Measurements from ENCODE around the gene PHACTR1. TPM values are rescaled to one million over a fixed set of nuclear protein-coding genes. Genes with fewer than 3 reads are reported as not detected.

The PHACTR1 gene
- polyA plus RNA-seq, 1 experiment, result not detected

DNA sequence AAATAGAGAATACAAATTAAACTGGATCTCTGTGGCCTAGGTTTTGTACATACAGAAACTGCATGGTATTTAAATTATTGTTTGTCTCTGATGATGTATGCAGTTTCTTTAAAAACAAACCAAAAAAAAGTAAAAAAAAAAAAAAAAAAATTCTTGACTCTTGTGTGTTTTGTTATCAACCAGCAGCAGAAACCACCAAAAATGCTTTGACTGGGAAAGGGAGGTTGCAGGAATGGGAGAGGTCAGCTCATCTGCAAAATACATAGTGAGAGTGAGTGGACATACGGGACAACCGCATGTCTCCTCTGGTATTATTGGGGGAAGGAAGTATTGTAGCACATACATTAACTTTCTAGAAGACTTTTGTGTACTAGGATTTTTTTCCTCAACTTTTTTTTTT lies 573.8 kb downstream of the PHACTR1 start:
- CTCF ChIA-PET, result no interaction called here
- no peak for DNase-seq (ENCODE audit: low read depth, low spot score)
- TF ChIP-seq, protein P1, sequence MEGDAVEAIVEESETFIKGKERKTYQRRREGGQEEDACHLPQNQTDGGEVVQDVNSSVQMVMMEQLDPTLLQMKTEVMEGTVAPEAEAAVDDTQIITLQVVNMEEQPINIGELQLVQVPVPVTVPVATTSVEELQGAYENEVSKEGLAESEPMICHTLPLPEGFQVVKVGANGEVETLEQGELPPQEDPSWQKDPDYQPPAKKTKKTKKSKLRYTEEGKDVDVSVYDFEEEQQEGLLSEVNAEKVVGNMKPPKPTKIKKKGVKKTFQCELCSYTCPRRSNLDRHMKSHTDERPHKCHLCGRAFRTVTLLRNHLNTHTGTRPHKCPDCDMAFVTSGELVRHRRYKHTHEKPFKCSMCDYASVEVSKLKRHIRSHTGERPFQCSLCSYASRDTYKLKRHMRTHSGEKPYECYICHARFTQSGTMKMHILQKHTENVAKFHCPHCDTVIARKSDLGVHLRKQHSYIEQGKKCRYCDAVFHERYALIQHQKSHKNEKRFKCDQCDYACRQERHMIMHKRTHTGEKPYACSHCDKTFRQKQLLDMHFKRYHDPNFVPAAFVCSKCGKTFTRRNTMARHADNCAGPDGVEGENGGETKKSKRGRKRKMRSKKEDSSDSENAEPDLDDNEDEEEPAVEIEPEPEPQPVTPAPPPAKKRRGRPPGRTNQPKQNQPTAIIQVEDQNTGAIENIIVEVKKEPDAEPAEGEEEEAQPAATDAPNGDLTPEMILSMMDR (IDR thresholded peaks at IDR 0.05; ENCODE audit: low read depth, low read length), result no peak
- H3K9me3 ChIP-seq (ENCODE audit: control insufficient read depth, insufficient read depth, low read length), result peaks cover 21% of the 10 kb centered on the region
- no peak overlapping the region for H3K4me3 ChIP-seq (ENCODE audit: low read depth, low read length)
- POLR2A ChIA-PET, result no interaction called here
- no peak overlapping the region for H3K27ac ChIP-seq (ENCODE audit: low read depth, low read length)
- no peaks in the 10 kb centered on the region for H3K27me3 ChIP-seq (ENCODE audit: control insufficient read depth, insufficient read depth, low read length)

DNA sequence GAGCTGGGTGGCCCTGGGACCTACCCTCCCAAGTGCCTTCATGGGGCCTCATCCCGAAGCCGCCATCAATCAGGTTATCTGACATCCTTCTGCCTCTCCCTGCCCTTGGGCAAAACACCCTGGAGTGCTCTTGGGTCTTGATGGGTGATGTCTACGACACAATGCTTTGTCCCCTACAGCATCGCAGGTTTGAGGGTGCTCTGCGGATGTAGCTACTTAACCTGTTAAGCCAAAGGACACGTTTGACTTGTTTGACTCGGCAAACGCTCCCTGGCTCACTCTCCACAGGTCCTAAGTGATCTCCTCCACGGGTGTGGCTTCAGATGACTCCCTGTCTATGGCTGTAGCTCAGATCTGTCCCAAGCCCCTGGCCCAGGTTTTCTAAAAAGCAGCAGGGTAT lies 576.2 kb downstream of the PHACTR1 start:
- ChIA-PET CTCF (no interaction called here), POLR2A (no interaction called here)
- Histone ChIP-seq H3K27ac (ENCODE audit: low read depth, low read length) (no peak overlapping the region), H3K9me3 (ENCODE audit: control insufficient read depth, insufficient read depth, low read length) (peaks cover 9% of the 10 kb centered on the region), H3K4me3 (ENCODE audit: low read depth, low read length) (no peak overlapping the region), H3K27me3 (ENCODE audit: control insufficient read depth, insufficient read depth, low read length) (no peaks in the 10 kb centered on the region)
- no peak for DNase-seq (ENCODE audit: low read depth, low spot score)
- TF ChIP-seq, protein P1 (IDR thresholded peaks at IDR 0.05; ENCODE audit: low read depth, low read length), result no peak

DNA sequence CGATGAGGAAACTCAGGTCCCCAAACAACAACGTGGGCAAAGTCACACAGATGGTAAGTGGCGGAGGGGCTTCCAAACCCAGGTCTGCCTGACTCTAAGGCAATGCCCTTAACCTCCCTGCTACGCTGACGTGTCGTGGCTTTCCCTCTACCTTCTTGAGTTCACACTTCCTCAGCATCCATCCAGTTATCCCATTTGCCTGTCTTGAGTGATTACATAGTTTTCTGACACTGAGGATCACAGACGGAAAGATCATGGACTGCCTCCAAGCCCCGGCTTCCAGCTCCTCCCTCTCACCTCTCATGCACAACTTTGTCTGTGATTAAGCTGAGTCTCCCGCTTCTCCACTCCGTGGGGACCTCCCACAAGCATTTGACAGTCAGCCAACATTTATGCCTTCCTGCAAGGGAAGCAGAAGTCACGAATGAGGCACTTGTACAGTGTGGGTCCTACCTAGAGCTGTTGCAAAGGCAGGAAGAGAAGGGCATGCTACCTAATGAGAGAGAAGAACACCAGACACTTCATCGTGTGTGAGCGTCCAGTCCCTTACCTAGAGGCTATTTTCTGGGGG lies 578.0 kb downstream of the PHACTR1 start:
- Histone ChIP-seq H3K27ac (ENCODE audit: low read depth, low read length) (no peak overlapping the region), H3K4me3 (ENCODE audit: low read depth, low read length) (no peak overlapping the region), H3K9me3 (ENCODE audit: control insufficient read depth, insufficient read depth, low read length) (no peaks in the 10 kb centered on the region), H3K27me3 (ENCODE audit: control insufficient read depth, insufficient read depth, low read length) (no peaks in the 10 kb centered on the region)
- ChIA-PET CTCF (interaction anchor here (0.6 kb wide), 1 partner anchor 99 kb away, joined by 5 read pairs; no protein-coding TSS in a partner anchor), POLR2A (no interaction called here)
- DNase-seq (ENCODE audit: low read depth, low spot score), result no peak
- TF ChIP-seq, protein P1 (IDR thresholded peaks at IDR 0.05; ENCODE audit: low read depth, low read length), result no peak

DNA sequence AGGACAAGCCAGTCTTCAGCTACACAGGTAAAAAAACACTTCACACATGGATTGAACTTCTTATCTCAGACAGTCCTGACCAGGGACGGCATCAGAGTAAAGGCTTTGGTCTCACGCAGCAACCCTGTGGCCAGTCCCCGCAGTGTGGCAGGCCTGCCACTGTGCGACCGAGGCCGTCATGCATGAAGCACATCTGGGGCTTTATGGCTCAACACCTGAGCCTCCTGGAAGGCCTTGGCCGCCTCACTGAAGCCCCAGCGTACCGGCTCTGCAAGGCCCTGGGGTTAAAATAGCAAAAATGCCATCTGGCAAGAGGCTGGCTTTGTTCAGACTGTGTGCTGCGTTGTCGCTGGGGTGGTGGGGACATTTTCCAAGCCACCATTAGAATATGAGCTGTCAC lies 579.0 kb downstream of the PHACTR1 start:
- CTCF ChIA-PET, result no interaction called here
- POLR2A ChIA-PET, result no interaction called here
- Histone ChIP-seq H3K9me3 (ENCODE audit: control insufficient read depth, insufficient read depth, low read length) (no peaks in the 10 kb centered on the region), H3K4me3 (ENCODE audit: low read depth, low read length) (no peak overlapping the region), H3K27me3 (ENCODE audit: control insufficient read depth, insufficient read depth, low read length) (no peaks in the 10 kb centered on the region), H3K27ac (ENCODE audit: low read depth, low read length) (no peak overlapping the region)
- no peak for DNase-seq (ENCODE audit: low read depth, low spot score)
- TF ChIP-seq, protein P1 (IDR thresholded peaks at IDR 0.05; ENCODE audit: low read depth, low read length), result no peak

DNA sequence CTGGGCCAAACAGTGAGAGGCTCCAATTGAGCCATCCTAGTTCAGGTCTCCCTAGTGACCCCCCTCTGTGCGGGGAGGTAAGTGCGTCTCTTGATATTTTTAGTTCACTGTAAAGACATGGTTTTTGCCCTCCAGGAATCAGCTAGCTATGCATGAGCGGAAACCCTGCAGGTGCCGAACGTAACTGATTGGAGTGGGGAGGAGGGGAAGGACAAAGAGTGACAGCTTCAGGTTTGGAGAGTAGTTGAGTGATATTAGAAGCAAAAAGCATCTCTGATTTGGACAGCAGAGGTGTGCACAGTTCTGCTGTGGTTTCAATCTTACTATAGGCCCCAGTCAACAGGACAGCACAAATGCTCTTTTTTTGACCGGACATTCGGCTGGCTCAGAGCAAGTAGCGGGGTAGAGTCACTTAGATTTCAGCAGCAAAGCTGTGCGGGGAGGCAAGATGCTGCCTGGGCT lies 580.0 kb downstream of the PHACTR1 start:
- Histone ChIP-seq H3K9me3 (ENCODE audit: control insufficient read depth, insufficient read depth, low read length) (no peaks in the 10 kb centered on the region), H3K4me3 (ENCODE audit: low read depth, low read length) (no peak overlapping the region), H3K27me3 (ENCODE audit: control insufficient read depth, insufficient read depth, low read length) (no peaks in the 10 kb centered on the region), H3K27ac (ENCODE audit: low read depth, low read length) (no peak overlapping the region)
- POLR2A ChIA-PET, result no interaction called here
- DNase-seq (ENCODE audit: low read depth, low spot score), result no peak
- TF ChIP-seq, protein P1 (IDR thresholded peaks at IDR 0.05; ENCODE audit: low read depth, low read length), result no peak
- CTCF ChIA-PET, result no interaction called here
